ENCODE results near the gene MIGA2. TPM values are rescaled to one million over a fixed set of nuclear protein-coding genes. Genes with fewer than 3 reads are reported as not detected.

MIGA2 gene
- total and polyA plus RNA-seq, 9 of the 15 experiments (the other 6 are each of a cell fraction or from before 2014, with no cell fraction given) = 0.15 to 54.1 (median 18.0) TPM

- TF ChIP-seq MNT (conservative IDR thresholded peaks at IDR 0.05) = no peak
Observed at GRCh38 chr9:129012343-129012742, 24.1 kb upstream of the MIGA2 start (continued).

GRCh38 chr9:129012893-129013448, 23.5 kb upstream of the MIGA2 start:
- TF ChIP-seq RB1 (IDR thresholded peaks at IDR 0.05; ENCODE audit: low read depth) (no peak), RUNX1 (IDR thresholded peaks at IDR 0.05; ENCODE audit: low read depth) (no peak), NFXL1 (CRISPR knock-in tag; IDR thresholded peaks at IDR 0.05) (no peak), RBM34 (IDR thresholded peaks at IDR 0.05; ENCODE audit: borderline replicate concordance, insufficient read depth, low read length) (no peak), ZFPM2 (CRISPR knock-in tag; IDR thresholded peaks at IDR 0.05) (no peak), ZBED1 (IDR thresholded peaks at IDR 0.05) (no peak), SAFB2 (IDR thresholded peaks at IDR 0.05; ENCODE audit: borderline replicate concordance, low read depth, low read length, severe bottlenecking) (no peak), KDM4B (IDR thresholded peaks at IDR 0.05; ENCODE audit: borderline replicate concordance in 2 of 2, low read depth in 1 of 2) (no peak), SP2 (IDR thresholded peaks at IDR 0.05; ENCODE audit: extremely low read depth, low read depth, low read length, poor library complexity, severe bottlenecking) (no peak), PTBP1 (IDR thresholded peaks at IDR 0.05; ENCODE audit: low read depth, low read length) (no peak), MIER1 (IDR thresholded peaks at IDR 0.05; ENCODE audit: low read depth) (no peak), RAD51 (IDR thresholded peaks at IDR 0.05; ENCODE audit: borderline replicate concordance, low read depth) (no peak), EGR1 (conservative IDR thresholded peaks at IDR 0.05) (no peak), ZNF140 (CRISPR knock-in tag; IDR thresholded peaks at IDR 0.05) (no peak), ETV1 (tag; conservative IDR thresholded peaks at IDR 0.05; ENCODE audit: low read depth) (no peak), RBM15 (IDR thresholded peaks at IDR 0.05; ENCODE audit: insufficient read depth, low read length) (no peak), RBFOX2 (IDR thresholded peaks at IDR 0.05; ENCODE audit: low read depth, low read length) (no peak)
- Histone ChIP-seq H3K9ac (ENCODE audit: insufficient read depth in 1 of 2, low read depth in 2 of 2, low read length in 2 of 2) (no peak overlapping the region; a peak in 1 of 4 replicates), H3K36me3 (ENCODE audit: control insufficient read depth, insufficient read depth, low read length) (peaks cover 76% of the 10 kb centered on the region; the same call in 2 of the 3 replicates), H4K20me1 (replicated peaks; ENCODE audit: control insufficient read depth, insufficient read depth, low read length) (no peaks in the 10 kb centered on the region), H3K4me1 (replicated peaks in 1 of 2; ENCODE audit: control insufficient read depth in 2 of 2, insufficient read depth in 2 of 2, low read length in 2 of 2) (peaks cover 0 to 37% of the 10 kb centered on the region in 2 experiments; a peak in 1 of 5 replicates), H3K4me2 (ENCODE audit: insufficient read depth, low read length) (no peak overlapping the region), H3K9me1 (ENCODE audit: control insufficient read depth, insufficient read depth, low read length) (no peaks in the 10 kb centered on the region), H3K9me3 (replicated peaks; ENCODE audit: control insufficient read depth, insufficient read depth, low read depth, low read length) (no peaks in the 10 kb centered on the region), H3K27me3 (ENCODE audit: control insufficient read depth in 2 of 2, insufficient read depth in 2 of 2, low read length in 2 of 2) (no peaks in the 10 kb centered on the region), H3K4me3 (no peak overlapping the region), H3K27ac (ENCODE audit: extremely low read depth, low read depth, low read length) (no peak overlapping the region), H2AFZ (ENCODE audit: low read depth, low read length) (no peak overlapping the region), H3K79me2 (ENCODE audit: control insufficient read depth, insufficient read depth, low read length) (no peaks in the 10 kb centered on the region)
- intact Hi-C loops (cut with micrococcal nuclease) = no loop called here
- DNase-seq (ENCODE audit: extremely low read depth in 1 of 4, low spot score in 3 of 4) = no peak
- in situ Hi-C loops (cut with MboI) = no loop called here
- 93% methylated on average over 15 of the region's 16 CpGs for WGBS (ENCODE audit: insufficient coverage, low coverage, missing lambda C conversion rate)
- POLR2A ChIA-PET = interaction anchor here (0.5 to 0.8 kb wide), 3 partner anchors 10 to 527 kb away, joined by 3 to 5 read pairs (median 3); no protein-coding TSS in a partner anchor
- CTCF ChIA-PET (ENCODE audit: low intra/inter-chr PET ratio) = no interaction called here
- no peak for FAIRE-seq
- no TSS peak for BruUV-seq (replicated peaks)
- no peak for ATAC-seq
